Hindlimb muscle (tissue), 1 donor: ENCODE measurements around the gene B4GAT1. TPM values are rescaled to one million over a fixed set of nuclear protein-coding genes. Genes with fewer than 3 reads are reported as not detected.
"Not testable (repeated sequence)": the region's sequence is repeated elsewhere in the genome, so short reads cannot be mapped to it uniquely, and the experiment has no call there.

Experiments
- DNase-seq: peaks from one replicate; pipeline ENCODE4 v3.0.0-alpha.2; 2013
- polyA plus RNA-seq: library from polyadenylated mRNA; unstranded; fragments of 120-200 nt; gene quantifications from one replicate; pipeline ENCODE4 v1.2.1, GENCODE V29; 2013; ENCODE audit not compliant: insufficient read length

The B4GAT1 gene
- polyA plus RNA-seq, result 22.0 TPM

DNA sequence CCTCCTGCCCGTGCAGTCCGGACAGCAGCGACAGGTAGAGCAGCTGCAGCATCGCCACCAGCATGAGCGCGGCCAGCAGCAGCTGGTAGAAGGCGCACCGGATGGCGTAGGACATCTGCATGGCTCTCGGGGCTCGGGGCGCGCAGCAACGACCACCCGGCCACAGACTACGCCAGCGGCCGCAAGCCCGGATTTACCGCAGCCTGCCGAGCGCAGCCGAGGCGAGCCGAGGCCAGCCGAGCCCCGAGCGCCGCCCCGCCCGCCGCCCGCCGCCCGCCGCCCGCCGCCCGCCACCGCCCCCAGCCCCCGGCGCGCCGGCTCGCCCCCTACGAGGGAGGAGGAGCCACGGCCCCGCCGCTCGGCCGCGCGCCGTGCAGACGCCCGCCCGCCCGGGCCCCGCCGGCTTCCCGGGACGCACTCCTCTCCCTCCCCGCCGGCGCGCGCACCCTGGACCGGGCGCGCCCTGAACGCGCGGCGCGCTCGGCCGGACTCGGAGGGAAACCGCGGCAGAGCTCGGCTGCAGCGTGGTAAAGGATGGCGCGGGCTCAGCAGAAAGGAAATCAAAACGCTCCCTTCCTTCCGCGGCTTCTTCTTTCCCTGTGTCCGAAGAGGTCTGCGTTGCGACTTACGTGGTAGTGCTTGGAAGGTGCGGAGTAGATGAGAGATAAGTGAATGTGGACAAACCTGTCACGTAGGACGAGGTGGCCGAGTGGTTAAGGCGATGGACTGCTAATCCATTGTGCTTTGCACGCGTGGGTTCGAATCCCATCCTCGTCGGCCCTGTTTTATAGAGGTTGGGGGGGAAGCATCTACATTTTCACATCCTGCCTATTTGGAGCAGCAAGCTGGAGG is at the start of gene B4GAT1:
Gene B4GAT1 (minus strand): TSS at position 205 of the 852 bp plus-strand sequence. CDS start 84 bp downstream, at position 121.
- DNase-seq, result peak; percentile 91

- DNase-seq, result no peak
These were observed 46.5 kb upstream of the B4GAT1 start for GRCh38 chr11:66393954-66394353.

GRCh38 chr11:66391322-66391721 is 43.9 kb upstream of the B4GAT1 start:
- DNase-seq, result no peak

DNA sequence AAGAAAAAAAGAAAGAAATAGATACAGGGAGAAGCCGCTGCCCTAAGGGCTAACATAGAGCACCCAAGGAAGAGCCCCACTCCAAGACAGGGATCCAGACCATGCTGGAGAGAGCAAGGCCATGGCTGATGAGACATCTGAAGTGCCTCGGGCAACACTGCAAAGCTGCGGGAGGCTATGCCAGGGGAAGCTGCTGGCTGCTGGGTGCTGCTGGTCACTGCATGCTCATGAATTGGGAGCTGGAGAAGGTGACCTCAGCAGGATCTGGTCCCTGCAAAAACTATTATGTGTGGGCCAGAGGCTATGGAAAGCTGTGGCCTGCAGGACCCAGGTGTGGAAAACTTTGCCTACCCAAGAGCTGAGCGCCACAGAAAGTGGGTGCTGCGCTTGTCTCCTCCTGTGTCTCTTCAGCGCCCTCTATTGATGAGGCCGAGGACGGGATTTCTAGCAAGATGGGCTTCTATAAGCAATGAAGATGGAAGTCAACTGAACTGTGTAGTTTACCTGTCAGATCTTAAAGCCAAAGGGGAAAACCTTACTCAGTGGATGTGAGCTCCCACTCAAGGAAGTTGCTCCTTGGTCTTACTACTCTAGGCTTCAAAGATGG is 41.5 kb upstream of the B4GAT1 start:
- DNase-seq, result no peak

- peak; percentile 66 for DNase-seq
These were observed 39.0 kb upstream of the B4GAT1 start for GRCh38 chr11:66386171-66387069.

DNA sequence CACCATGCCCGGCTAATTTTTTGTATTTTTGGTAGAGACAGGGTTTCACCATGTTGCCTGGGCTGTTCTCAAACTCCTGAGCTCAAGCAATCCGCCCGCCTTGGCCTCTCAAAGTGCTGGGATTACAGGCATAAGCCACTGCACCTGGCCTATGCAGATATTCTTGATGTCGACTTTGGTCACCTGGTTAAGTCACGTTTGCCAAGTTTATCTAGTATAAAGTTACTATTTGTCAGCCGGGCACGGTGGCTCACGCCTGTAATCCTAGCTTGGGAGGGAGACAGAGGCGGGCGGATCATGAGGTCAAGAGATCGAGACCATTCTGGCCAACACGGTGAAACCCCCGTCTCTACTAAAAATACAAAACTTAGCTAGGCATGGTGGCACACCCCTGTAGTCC is 36.9 kb upstream of the B4GAT1 start:
- DNase-seq, result not testable (repeated sequence)

- not testable (repeated sequence) for DNase-seq
These were observed 32.8 kb upstream of the B4GAT1 start for GRCh38 chr11:66380264-66380663.

DNA sequence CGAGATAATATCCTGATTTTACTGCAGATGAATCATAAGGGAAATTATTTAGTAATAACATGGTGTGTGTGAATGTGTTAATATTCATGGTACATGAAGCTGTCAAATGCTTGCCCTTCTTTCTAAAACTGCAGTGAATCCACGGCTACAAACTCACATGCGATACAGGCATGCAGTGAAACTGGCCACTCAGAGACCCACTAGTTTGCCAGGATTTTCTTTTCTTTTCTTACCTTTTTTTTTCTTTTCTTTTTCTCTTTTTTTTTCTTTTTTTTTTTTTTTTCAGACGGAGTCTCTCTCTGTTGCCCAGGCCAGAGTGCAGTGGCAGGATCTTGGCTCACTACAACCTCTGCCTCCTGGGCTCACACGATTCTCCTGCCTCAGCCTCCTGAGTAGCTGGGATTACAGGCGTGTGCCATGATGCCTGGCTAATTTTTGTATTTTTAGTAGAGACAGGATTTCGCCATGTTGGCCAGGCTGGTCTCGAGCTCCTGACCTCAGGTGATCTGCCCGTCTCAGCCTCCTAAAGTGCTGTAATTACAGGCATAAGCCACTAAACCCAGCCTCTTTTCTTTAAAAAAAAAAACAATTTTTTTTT is 26.4 kb upstream of the B4GAT1 start:
- DNase-seq, result not testable (repeated sequence)

- no peak for DNase-seq
These were observed 25.8 kb upstream of the B4GAT1 start for GRCh38 chr11:66373265-66373664.

DNA sequence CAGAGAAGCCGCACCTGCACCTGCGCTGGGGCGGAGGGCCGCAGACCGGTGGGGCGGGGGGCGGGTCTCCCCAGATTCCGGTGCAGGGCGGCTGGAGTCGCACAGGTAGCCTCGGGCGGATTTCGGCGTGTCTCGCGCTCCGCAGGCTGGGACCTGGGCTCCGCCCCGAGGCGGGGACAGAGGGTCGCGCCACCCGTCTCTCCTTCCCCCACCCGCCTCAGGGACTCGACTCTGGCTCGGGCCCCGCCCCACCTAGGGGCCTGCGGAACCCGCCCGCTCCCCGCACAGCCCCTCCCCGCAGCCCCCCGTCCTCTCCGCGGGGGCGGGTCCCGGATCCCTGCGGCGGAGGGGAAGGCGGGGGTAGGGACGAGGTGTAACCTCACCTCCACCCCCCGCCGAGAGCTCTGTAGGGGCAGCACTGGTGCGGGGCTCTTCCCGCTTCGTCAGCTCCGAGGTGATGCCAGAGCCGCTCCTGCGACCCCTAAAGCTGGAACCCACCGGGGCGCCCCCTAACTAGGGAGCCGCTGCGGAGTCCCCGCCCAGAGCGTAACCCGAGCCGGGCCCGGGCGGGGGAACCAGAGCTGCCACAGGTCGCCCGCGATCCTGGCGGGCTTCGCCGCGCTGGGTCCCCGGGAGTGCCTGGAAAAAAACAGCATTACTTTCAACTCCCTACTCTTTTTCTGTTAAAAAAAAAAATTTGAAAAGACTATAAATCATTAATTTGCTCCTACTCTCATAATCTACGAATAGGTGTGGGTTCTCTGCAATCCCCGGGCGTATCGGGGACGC is 24.4 kb upstream of the B4GAT1 start, which contains the start of gene SLC29A2:
Gene SLC29A2 (minus strand): TSS at position 134 of the 789 bp plus-strand sequence. CDS start 169 bp downstream, outside the sequence.
- no peak for DNase-seq

DNA sequence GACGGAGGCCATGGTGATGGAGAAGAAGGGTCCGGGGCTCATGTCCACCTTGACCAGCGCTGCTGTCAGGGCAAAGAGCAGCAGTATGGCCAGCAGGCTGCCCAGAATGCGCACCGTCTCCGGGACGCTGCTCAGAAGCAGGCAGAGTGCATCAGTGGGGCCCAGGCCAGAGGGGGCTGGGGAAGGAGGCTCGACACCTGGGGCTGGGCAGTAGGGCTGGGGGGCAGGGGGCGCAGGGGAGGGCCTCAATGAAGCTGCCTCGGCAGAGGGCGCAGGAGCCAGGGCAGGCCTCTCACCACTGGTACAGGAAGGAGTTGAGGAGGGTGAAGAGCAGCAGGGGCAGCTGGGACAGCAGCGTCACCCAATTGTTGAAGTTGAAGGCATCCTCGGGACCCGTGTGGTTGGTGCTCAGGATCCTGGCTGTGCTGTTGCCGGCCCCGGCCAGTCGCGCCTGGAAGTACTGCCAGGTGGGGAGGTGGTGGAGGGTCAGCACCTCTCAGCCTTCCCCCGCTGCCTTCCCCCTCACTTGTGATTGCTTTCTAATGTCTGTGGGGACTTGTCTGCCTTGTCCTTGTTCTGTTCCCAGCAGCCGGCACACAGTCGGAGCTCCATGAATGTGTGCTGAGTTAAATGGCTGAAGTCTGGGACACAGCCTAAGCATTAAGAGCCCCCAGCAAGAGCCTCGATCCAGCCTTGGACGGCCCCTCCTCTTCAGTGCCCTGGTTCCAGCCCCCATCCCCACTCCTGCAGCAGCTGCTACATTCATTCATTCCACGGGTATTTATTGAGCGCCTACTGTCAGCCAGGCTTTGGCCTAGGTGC is 21.9 kb upstream of the B4GAT1 start:
- no peak for DNase-seq

GRCh38 chr11:66368484-66368883 is 21.1 kb upstream of the B4GAT1 start:
- DNase-seq, result no peak

GRCh38 chr11:66367561-66368312 is 20.3 kb upstream of the B4GAT1 start:
- no peak for DNase-seq

GRCh38 chr11:66366844-66367477 is 19.5 kb upstream of the B4GAT1 start:
- DNase-seq, result no peak

- no peak for DNase-seq
These were observed 18.5 kb upstream of the B4GAT1 start for GRCh38 chr11:66365711-66366619.

GRCh38 chr11:66365166-66365565 is 17.7 kb upstream of the B4GAT1 start:
- no peak for DNase-seq

DNA sequence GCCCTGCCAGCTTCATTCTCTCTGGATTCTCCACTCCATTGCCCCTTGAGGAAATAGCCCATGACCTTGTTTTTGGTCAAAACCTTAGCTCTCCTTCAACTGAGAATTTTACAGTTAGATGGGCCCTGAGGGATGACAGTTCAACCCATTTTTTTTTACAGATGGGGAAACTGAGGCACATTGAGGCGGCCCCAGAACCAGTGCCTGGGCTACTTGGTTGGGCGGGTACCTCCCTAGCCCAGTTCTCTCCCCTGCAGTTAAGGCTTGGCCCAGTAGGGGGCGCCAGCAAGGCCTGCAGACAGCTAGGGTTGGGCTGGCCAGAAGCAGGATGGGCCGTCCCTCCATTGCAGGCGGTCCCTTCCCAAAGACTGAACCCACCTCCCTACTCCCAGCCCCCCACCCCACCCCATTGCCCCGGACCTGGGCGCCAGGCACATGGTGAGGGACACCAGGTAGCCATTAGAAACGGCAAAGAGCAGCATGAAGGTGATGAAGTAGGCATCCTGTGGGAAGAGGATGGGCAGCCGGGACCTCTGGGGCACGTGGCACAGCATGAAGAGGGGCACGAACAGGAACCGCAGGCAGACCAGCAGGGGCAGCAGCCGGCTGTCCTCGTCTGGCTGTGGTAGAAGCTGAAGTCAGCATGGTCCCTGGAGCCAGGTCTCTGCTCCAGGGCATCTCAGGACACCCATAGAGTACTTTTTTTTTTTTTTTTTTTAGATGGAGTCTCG is 16.5 kb upstream of the B4GAT1 start:
- DNase-seq, result no peak
